ENCODE results near the gene GPSM1.
A peak's percentile ranks its signal among the peaks of the same experiment; 100 is the strongest.
"Not testable (repeated sequence)": the region's sequence is repeated elsewhere in the genome, so short reads cannot be mapped to it uniquely, and the experiment has no call there.

Gene GPSM1

GRCh38 chr9:136346927-136347465 lies 19.7 kb downstream of the GPSM1 start:
- Histone ChIP-seq H3K36me3 (peaks cover 89% of the 10 kb centered on the region), H3K9ac (peak overlapping the region; percentile 41; the same call in 1 of the 2 replicates), H3K4me2 (no peak overlapping the region), H3K27ac (no peak overlapping the region), H3K4me1 (peaks cover 73% of the 10 kb centered on the region), H3K27me3 (no peaks in the 10 kb centered on the region), H3K4me3 (no peak overlapping the region), H3K9me3 (no peaks in the 10 kb centered on the region), H4K20me1 (peaks cover 97% of the 10 kb centered on the region)
- TF ChIP-seq Cebpa-rat (IDR thresholded peaks at IDR 0.05) = no peak

GRCh38 chr9:136347472-136348256 lies 20.3 kb downstream of the GPSM1 start:
- H3K9ac ChIP-seq = peak overlapping the region; percentile 48
- TF ChIP-seq Cebpa-rat (IDR thresholded peaks at IDR 0.05) = no peak
- H3K27ac ChIP-seq = peak overlapping the region; percentile 57
- no peak overlapping the region for H3K4me3 ChIP-seq
- H3K9me3 ChIP-seq = no peaks in the 10 kb centered on the region
- no peaks in the 10 kb centered on the region for H3K27me3 ChIP-seq
- H3K36me3 ChIP-seq = peaks cover 90% of the 10 kb centered on the region
- peak overlapping the region; percentile 65 for H3K4me2 ChIP-seq
- peaks cover 70% of the 10 kb centered on the region for H3K4me1 ChIP-seq
- peaks cover 95% of the 10 kb centered on the region for H4K20me1 ChIP-seq

GRCh38 chr9:136348691-136349090 lies 21.4 kb downstream of the GPSM1 start:
- peak overlapping the region; percentile 57 for H3K27ac ChIP-seq

GRCh38 chr9:136349546-136349945 lies 22.2 kb downstream of the GPSM1 start:
- Histone ChIP-seq H3K36me3 (peaks cover 94% of the 10 kb centered on the region), H3K27ac (peak overlapping the region; percentile 57), H3K4me2 (peak overlapping the region; percentile 65), H4K20me1 (peaks cover 97% of the 10 kb centered on the region), H3K4me1 (peaks cover 75% of the 10 kb centered on the region), H3K9me3 (no peaks in the 10 kb centered on the region), H3K4me3 (no peak overlapping the region), H3K27me3 (no peaks in the 10 kb centered on the region), H3K9ac (peak overlapping the region; percentile 55; the same call in 1 of the 2 replicates)
- no peak for TF ChIP-seq Cebpa-rat (IDR thresholded peaks at IDR 0.05)

More at GRCh38 chr9:136348691-136349090, 21.4 kb downstream of the GPSM1 start:
- Histone ChIP-seq H3K4me3 (no peak overlapping the region), H4K20me1 (peaks cover 95% of the 10 kb centered on the region), H3K27me3 (no peaks in the 10 kb centered on the region), H3K9ac (peak overlapping the region; percentile 55; the same call in 1 of the 2 replicates), H3K4me2 (peak overlapping the region; percentile 65), H3K9me3 (no peaks in the 10 kb centered on the region), H3K4me1 (peaks cover 70% of the 10 kb centered on the region), H3K36me3 (peaks cover 92% of the 10 kb centered on the region)
- TF ChIP-seq Cebpa-rat (IDR thresholded peaks at IDR 0.05) = no peak

GRCh38 chr9:136351252-136351800 lies 24.0 kb downstream of the GPSM1 start:
- H3K27ac ChIP-seq = peak overlapping the region; percentile 13; the same call in 1 of the 2 replicates
- H3K9me3 ChIP-seq = no peaks in the 10 kb centered on the region
- H3K4me3 ChIP-seq = no peak overlapping the region
- no peak overlapping the region for H3K9ac ChIP-seq
- H3K4me1 ChIP-seq = peaks cover 74% of the 10 kb centered on the region
- peaks cover 88% of the 10 kb centered on the region for H3K36me3 ChIP-seq
- no peak for TF ChIP-seq Cebpa-rat (IDR thresholded peaks at IDR 0.05)
- no peak overlapping the region for H3K4me2 ChIP-seq
- H3K27me3 ChIP-seq = no peaks in the 10 kb centered on the region
- peaks cover 91% of the 10 kb centered on the region for H4K20me1 ChIP-seq

GRCh38 chr9:136351868-136352267 lies 24.5 kb downstream of the GPSM1 start:
- H3K9ac ChIP-seq, H3K9me3 ChIP-seq, H3K4me3 ChIP-seq, H3K27me3 ChIP-seq, H3K4me2 ChIP-seq: not testable (repeated sequence)
- peaks cover 88% of the 10 kb centered on the region for H3K36me3 ChIP-seq
- H3K4me1 ChIP-seq = peaks cover 69% of the 10 kb centered on the region
- H4K20me1 ChIP-seq = peaks cover 91% of the 10 kb centered on the region
- H3K27ac ChIP-seq = peak overlapping the region; percentile 13; the same call in 1 of the 2 replicates

GRCh38 chr9:136352682-136353081 lies 25.3 kb downstream of the GPSM1 start:
- TF ChIP-seq Cebpa-rat (IDR thresholded peaks at IDR 0.05) = no peak
- Histone ChIP-seq H3K9me3 (no peaks in the 10 kb centered on the region), H4K20me1 (peaks cover 91% of the 10 kb centered on the region), H3K27ac (no peak overlapping the region; the same call in 1 of the 2 replicates), H3K36me3 (peaks cover 90% of the 10 kb centered on the region), H3K4me3 (no peak overlapping the region), H3K27me3 (no peaks in the 10 kb centered on the region), H3K4me2 (0 out of 2 replicates have a peak overlapping the region, but pooled peaks have one; percentile 7), H3K9ac (no peak overlapping the region), H3K4me1 (peaks cover 61% of the 10 kb centered on the region)

- TF ChIP-seq Cebpa-rat (IDR thresholded peaks at IDR 0.05) = no peak
- H3K27ac ChIP-seq = 0 out of 2 replicates have a peak overlapping the region, but pooled peaks have one; percentile 18
- H4K20me1 ChIP-seq = peaks cover 91% of the 10 kb centered on the region
- no peak overlapping the region for H3K4me3 ChIP-seq
- peaks cover 56% of the 10 kb centered on the region for H3K4me1 ChIP-seq
- no peaks in the 10 kb centered on the region for H3K27me3 ChIP-seq
- H3K36me3 ChIP-seq = peaks cover 90% of the 10 kb centered on the region
- 0 out of 2 replicates have a peak overlapping the region, but pooled peaks have one; percentile 7 for H3K4me2 ChIP-seq
- no peaks in the 10 kb centered on the region for H3K9me3 ChIP-seq
- H3K9ac ChIP-seq = no peak overlapping the region
These were observed 25.7 kb downstream of the GPSM1 start for GRCh38 chr9:136353088-136353487.

- no peak overlapping the region for H3K4me2 ChIP-seq
These were observed 26.6 kb downstream of the GPSM1 start for GRCh38 chr9:136353757-136354488.

More at GRCh38 chr9:136353757-136354488, 26.6 kb downstream of the GPSM1 start:
- H3K9me3 ChIP-seq = no peaks in the 10 kb centered on the region
- H3K27ac ChIP-seq = 0 out of 2 replicates have a peak overlapping the region, but pooled peaks have one; percentile 18
- no peaks in the 10 kb centered on the region for H3K27me3 ChIP-seq
- no peak overlapping the region for H3K4me3 ChIP-seq
- H3K4me1 ChIP-seq = peaks cover 48% of the 10 kb centered on the region
- peaks cover 90% of the 10 kb centered on the region for H3K36me3 ChIP-seq
- H3K9ac ChIP-seq = no peak overlapping the region
- peaks cover 91% of the 10 kb centered on the region for H4K20me1 ChIP-seq
- no peak for TF ChIP-seq Cebpa-rat (IDR thresholded peaks at IDR 0.05)

Data from BLaER1 (cell line).